ENCODE data around the gene LTC4S. TPM values are rescaled to one million over a fixed set of nuclear protein-coding genes. Genes with fewer than 3 reads are reported as not detected.
"Not testable (repeated sequence)": the region's sequence is repeated elsewhere in the genome, so short reads cannot be mapped to it uniquely, and the experiment has no call there.

The LTC4S gene
- total and polyA plus RNA-seq, 4 donors = 6.6 to 34.7 (median 12.7) TPM

GRCh38 chr5:179786861-179787260 lies 6.9 kb upstream of the LTC4S start:
- WGBS, 2 donors = 74 to 79% methylated on average over 12 of the region's 12 CpGs
- Histone ChIP-seq H3K27ac (ENCODE audit: low read depth in 1 of 2, low read length in 2 of 2) (no peak overlapping the region), H3K4me1 (ENCODE audit: control insufficient read depth in 1 of 2, insufficient read depth in 2 of 2, low read length in 2 of 2) (no peaks in the 10 kb centered on the region), H3K4me3 (ENCODE audit: low read length in 2 of 2) (no peak overlapping the region), H3K36me3 (ENCODE audit: control insufficient read depth in 1 of 2, insufficient read depth in 2 of 2, low read length in 1 of 2) (no peaks in the 10 kb centered on the region), H3K9me3 (ENCODE audit: control insufficient read depth, low read length) (no peaks in the 10 kb centered on the region), H3K27me3 (ENCODE audit: control insufficient read depth in 1 of 2, insufficient read depth in 2 of 2, low read length in 1 of 2) (no peaks in the 10 kb centered on the region)
- DNase-seq (no peak), ATAC-seq (ENCODE audit: low FRiP score) (no peak)
- intact Hi-C loops (cut with DNase I) = no loop called here

GRCh38 chr5:179788193-179788854 lies 5.5 kb upstream of the LTC4S start:
- H3K4me1 ChIP-seq (ENCODE audit: control insufficient read depth in 1 of 2, insufficient read depth in 2 of 2, low read length in 2 of 2) = no peaks in the 10 kb centered on the region
- DNase-seq (no peak), ATAC-seq (ENCODE audit: low FRiP score) (no peak)
- H3K27me3 ChIP-seq (ENCODE audit: control insufficient read depth in 1 of 2, insufficient read depth in 2 of 2, low read length in 1 of 2) = no peaks in the 10 kb centered on the region
- intact Hi-C loops (cut with DNase I) = no loop called here
- H3K27ac ChIP-seq (ENCODE audit: low read depth in 1 of 2, low read length in 2 of 2) = no peak overlapping the region
- no peaks in the 10 kb centered on the region for H3K36me3 ChIP-seq (ENCODE audit: control insufficient read depth in 1 of 2, insufficient read depth in 2 of 2, low read length in 1 of 2)
- H3K9me3 ChIP-seq (ENCODE audit: control insufficient read depth, low read length) = no peaks in the 10 kb centered on the region
- 62 to 66% methylated on average over 7 of the region's 7 CpGs for WGBS, 2 donors
- H3K4me3 ChIP-seq (ENCODE audit: low read length in 2 of 2) = no peak overlapping the region

GRCh38 chr5:179789278-179789677 lies 4.5 kb upstream of the LTC4S start:
- H3K27me3 ChIP-seq (ENCODE audit: control insufficient read depth in 1 of 2, insufficient read depth in 2 of 2, low read length in 1 of 2); intact Hi-C loops (cut with DNase I); H3K9me3 ChIP-seq (ENCODE audit: control insufficient read depth, low read length); H3K4me1 ChIP-seq (ENCODE audit: control insufficient read depth in 1 of 2, insufficient read depth in 2 of 2, low read length in 2 of 2); H3K4me3 ChIP-seq (ENCODE audit: low read length in 2 of 2); DNase-seq; ATAC-seq (ENCODE audit: low FRiP score); H3K27ac ChIP-seq (ENCODE audit: low read depth in 1 of 2, low read length in 2 of 2); H3K36me3 ChIP-seq (ENCODE audit: control insufficient read depth in 1 of 2, insufficient read depth in 2 of 2, low read length in 1 of 2): not testable (repeated sequence)
- WGBS, 2 donors = 96 to 97% methylated on average over 8 to 9 of the region's 9 CpGs

DNA sequence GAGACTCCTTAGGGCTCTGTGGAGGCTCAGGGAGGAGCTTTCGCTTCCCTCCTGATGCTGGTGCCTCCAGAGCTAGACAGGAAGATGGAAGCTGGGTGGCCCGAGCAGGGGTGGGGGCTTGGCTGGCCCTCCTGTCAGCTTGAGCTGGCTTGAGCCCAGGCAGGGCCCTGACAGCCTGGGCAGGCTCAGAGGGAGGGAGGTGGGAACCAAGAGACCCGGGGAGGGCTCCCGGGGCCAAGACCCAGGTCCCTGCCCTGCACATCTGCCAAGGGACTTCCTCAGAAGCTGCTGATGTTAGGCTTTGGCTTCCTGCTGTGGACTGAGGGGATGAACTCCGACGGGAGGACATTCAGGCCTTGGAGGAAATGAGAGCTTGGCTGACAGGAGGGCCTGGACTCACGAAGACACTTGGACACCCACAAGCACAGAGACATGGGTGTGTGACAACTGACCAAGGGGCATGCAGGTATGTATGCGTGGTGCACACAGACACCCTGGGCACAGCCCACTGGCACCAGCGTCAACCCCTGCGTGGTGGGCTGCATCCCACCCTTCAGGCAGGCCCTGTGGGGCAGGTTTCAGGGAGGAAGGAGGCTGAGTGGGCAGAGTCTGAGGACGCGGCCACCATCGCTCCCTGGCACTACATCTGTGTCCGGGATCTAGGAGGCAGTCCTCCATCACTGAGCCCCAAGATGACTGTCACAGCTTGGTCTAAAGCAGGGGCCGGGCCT lies 1.7 kb upstream of the LTC4S start:
- H3K9me3 ChIP-seq (ENCODE audit: control insufficient read depth, low read length) = no peaks in the 10 kb centered on the region
- intact Hi-C loops (cut with DNase I) = loop anchor here in 1 of 2 donors (10.0 kb wide), 2 partner anchors 67 to 117 kb away; no protein-coding TSS in a partner anchor
- no peak for ATAC-seq (ENCODE audit: low FRiP score)
- DNase-seq = peak in 1 of 2 donors; percentile 65
- H3K4me3 ChIP-seq (ENCODE audit: low read length in 2 of 2) = no peak overlapping the region
- no peaks in the 10 kb centered on the region for H3K4me1 ChIP-seq (ENCODE audit: control insufficient read depth in 1 of 2, insufficient read depth in 2 of 2, low read length in 2 of 2)
- no peaks in the 10 kb centered on the region for H3K36me3 ChIP-seq (ENCODE audit: control insufficient read depth in 1 of 2, insufficient read depth in 2 of 2, low read length in 1 of 2)
- no peak overlapping the region for H3K27ac ChIP-seq (ENCODE audit: low read depth in 1 of 2, low read length in 2 of 2)
- H3K27me3 ChIP-seq (ENCODE audit: control insufficient read depth in 1 of 2, insufficient read depth in 2 of 2, low read length in 1 of 2) = no peaks in the 10 kb centered on the region
- 69 to 71% methylated on average over 15 of the region's 15 CpGs for WGBS, 2 donors

DNA sequence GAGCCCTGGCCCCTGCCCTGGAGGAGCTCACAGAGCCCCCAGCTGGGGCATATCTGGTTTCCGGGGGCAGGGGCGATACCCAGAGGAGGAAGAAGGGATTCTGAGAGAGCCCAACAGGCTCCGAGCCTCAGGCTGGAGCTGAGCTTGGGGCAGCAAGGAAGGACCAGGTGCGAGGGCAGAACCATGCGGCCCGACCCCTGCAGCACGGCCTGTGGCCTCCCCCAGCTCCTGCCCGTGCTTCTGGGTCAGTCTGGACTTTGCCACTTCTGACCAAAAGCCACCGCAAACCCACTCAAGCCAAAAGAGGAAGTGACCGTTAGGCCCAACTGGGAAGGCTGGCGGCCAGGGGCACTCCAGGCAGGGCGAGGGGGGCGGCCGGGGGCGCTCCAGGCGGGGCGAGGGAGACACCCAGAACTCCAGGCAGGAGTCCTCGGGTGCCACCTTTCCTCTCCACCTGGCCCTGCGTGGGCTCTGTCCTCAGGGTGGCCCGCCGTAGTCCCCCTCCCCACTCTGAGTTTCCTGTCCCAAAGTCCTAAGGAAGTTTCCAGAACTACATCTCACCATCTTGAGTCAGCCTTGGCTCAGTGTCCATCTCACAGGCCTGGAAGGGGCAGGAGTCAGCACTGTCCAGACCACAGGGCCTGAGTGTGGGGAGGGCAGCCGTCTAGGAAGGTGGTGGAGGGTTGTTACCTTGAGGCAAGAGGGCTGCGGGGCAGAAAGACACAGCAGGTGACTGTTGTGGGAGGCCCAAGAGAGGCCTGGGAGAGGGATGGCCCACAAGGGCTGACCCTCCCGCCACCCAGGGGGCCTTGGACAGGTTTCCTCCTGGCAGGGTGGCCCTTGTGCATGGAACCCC lies 946 bp upstream of the LTC4S start:
- DNase-seq = peak in 1 of 2 donors; percentile 76
- intact Hi-C loops (cut with DNase I) = loop anchor here in 1 of 2 donors (10.0 kb wide), 2 partner anchors 68 to 118 kb away; no protein-coding TSS in a partner anchor
- H3K4me3 ChIP-seq (ENCODE audit: low read length in 2 of 2) = no peak overlapping the region
- H3K4me1 ChIP-seq (ENCODE audit: control insufficient read depth in 1 of 2, insufficient read depth in 2 of 2, low read length in 2 of 2) = no peaks in the 10 kb centered on the region
- H3K9me3 ChIP-seq (ENCODE audit: control insufficient read depth, low read length) = no peaks in the 10 kb centered on the region
- H3K27ac ChIP-seq (ENCODE audit: low read depth in 1 of 2, low read length in 2 of 2) = no peak overlapping the region
- peak; percentile 5 for ATAC-seq (ENCODE audit: low FRiP score)
- 88 to 91% methylated on average over 20 to 24 of the region's 24 CpGs for WGBS, 2 donors
- H3K36me3 ChIP-seq (ENCODE audit: control insufficient read depth in 1 of 2, insufficient read depth in 2 of 2, low read length in 1 of 2) = no peaks in the 10 kb centered on the region
- H3K27me3 ChIP-seq (ENCODE audit: control insufficient read depth in 1 of 2, insufficient read depth in 2 of 2, low read length in 1 of 2) = no peaks in the 10 kb centered on the region

GRCh38 chr5:179794171-179794570 lies 385 bp downstream of the LTC4S start:
- no peak for DNase-seq
- 82 to 90% methylated on average over 3 of the region's 3 CpGs for WGBS, 2 donors
- intact Hi-C loops (cut with DNase I) = loop anchor here in 1 of 2 donors (10.0 kb wide), 2 partner anchors 69 to 119 kb away; no protein-coding TSS in a partner anchor

DNA sequence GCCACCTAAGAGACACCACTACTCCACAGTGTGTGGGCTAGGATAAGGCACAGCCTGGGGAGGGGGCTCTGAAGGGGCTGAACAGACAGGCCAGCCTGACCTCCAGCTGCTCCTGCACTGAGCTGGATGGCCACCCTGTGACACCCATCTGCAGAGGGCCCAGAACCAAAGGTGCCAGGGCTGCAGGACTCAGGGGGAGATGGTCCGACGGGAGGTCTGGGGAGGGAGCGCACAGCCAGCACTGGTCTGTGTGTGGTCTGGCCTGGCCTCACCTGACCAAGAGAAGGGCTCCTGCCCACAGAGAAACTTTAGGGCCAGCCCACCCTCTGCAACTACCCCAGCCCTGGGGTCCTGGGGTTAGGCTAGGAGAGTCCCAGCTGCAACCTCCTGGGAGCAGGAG lies 789 bp downstream of the LTC4S start:
- 96% methylated on average over 3 of the region's 3 CpGs for WGBS, 2 donors
- H3K4me3 ChIP-seq (ENCODE audit: low read length in 2 of 2) = no peak overlapping the region
- H3K9me3 ChIP-seq (ENCODE audit: control insufficient read depth, low read length) = no peaks in the 10 kb centered on the region
- no peaks in the 10 kb centered on the region for H3K4me1 ChIP-seq (ENCODE audit: control insufficient read depth in 1 of 2, insufficient read depth in 2 of 2, low read length in 2 of 2)
- H3K27me3 ChIP-seq (ENCODE audit: control insufficient read depth in 1 of 2, insufficient read depth in 2 of 2, low read length in 1 of 2) = no peaks in the 10 kb centered on the region
- no peak overlapping the region for H3K27ac ChIP-seq (ENCODE audit: low read depth in 1 of 2, low read length in 2 of 2)
- H3K36me3 ChIP-seq (ENCODE audit: control insufficient read depth in 1 of 2, insufficient read depth in 2 of 2, low read length in 1 of 2) = peaks cover 0 to 3% of the 10 kb centered on the region in 2 donors
- ATAC-seq (ENCODE audit: low FRiP score) (no peak), DNase-seq (no peak)
- intact Hi-C loops (cut with DNase I) = loop anchor here in 1 of 2 donors (10.0 kb wide), 2 partner anchors 70 to 120 kb away; no protein-coding TSS in a partner anchor

More at GRCh38 chr5:179794171-179794570, 385 bp downstream of the LTC4S start:
- Histone ChIP-seq H3K4me3 (ENCODE audit: low read length in 2 of 2) (no peak overlapping the region), H3K36me3 (ENCODE audit: control insufficient read depth in 1 of 2, insufficient read depth in 2 of 2, low read length in 1 of 2) (peaks cover 0 to 2% of the 10 kb centered on the region in 2 donors), H3K27ac (ENCODE audit: low read depth in 1 of 2, low read length in 2 of 2) (no peak overlapping the region), H3K9me3 (ENCODE audit: control insufficient read depth, low read length) (no peaks in the 10 kb centered on the region), H3K4me1 (ENCODE audit: control insufficient read depth in 1 of 2, insufficient read depth in 2 of 2, low read length in 2 of 2) (no peaks in the 10 kb centered on the region), H3K27me3 (ENCODE audit: control insufficient read depth in 1 of 2, insufficient read depth in 2 of 2, low read length in 1 of 2) (no peaks in the 10 kb centered on the region)
- no peak for ATAC-seq (ENCODE audit: low FRiP score)

DNA sequence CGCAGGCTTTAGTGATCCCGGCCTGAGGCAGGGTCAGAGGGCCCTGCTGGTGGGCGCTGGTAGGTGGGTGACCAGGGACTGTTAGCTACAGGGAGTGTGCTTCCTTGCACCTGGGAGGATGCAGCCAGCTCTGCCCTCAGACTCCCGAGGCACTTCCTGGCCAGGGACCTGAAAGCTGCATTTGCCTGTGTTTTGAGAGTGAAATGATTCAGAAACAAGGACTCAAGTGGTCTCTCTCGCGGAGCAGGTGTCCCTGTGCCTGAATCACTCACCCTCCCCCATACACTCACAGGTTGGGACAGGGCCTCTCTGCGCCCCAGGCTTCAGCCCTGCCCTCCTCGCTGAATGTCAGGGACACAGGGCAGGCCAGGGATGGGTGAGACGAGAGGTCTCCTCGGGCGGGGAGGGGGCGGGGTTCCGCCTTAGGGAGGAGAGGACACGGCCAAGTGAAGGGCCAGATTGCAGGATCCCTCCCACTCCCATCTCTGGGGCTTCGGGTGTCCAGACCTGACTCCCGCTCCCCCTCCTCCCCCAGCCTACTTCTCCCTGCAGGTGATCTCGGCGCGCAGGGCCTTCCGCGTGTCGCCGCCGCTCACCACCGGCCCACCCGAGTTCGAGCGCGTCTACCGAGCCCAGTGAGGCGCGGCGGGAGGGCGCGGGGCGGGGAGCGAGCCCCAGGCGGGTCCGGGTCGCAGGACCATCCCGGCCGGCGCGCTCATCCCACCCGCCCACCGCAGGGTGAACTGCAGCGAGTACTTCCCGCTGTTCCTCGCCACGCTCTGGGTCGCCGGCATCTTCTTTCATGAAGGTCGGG lies 1.5 kb downstream of the LTC4S start:
- intact Hi-C loops (cut with DNase I) = loop anchor here (5.0 to 10.0 kb wide), 3 partner anchors 33 to 120 kb away; no protein-coding TSS in a partner anchor
- Histone ChIP-seq H3K27ac (ENCODE audit: low read depth in 1 of 2, low read length in 2 of 2) (no peak overlapping the region), H3K9me3 (ENCODE audit: control insufficient read depth, low read length) (no peaks in the 10 kb centered on the region), H3K4me3 (ENCODE audit: low read length in 2 of 2) (peak overlapping the region; percentile 36 to 59), H3K36me3 (ENCODE audit: control insufficient read depth in 1 of 2, insufficient read depth in 2 of 2, low read length in 1 of 2) (peaks cover 0 to 5% of the 10 kb centered on the region in 2 donors), H3K27me3 (ENCODE audit: control insufficient read depth in 1 of 2, insufficient read depth in 2 of 2, low read length in 1 of 2) (no peaks in the 10 kb centered on the region), H3K4me1 (ENCODE audit: control insufficient read depth in 1 of 2, insufficient read depth in 2 of 2, low read length in 2 of 2) (no peaks in the 10 kb centered on the region)
- 13 to 29% methylated on average over 21 to 53 of the region's 53 CpGs for WGBS, 2 donors
- ATAC-seq (ENCODE audit: low FRiP score) (no peak), DNase-seq (peak in 1 of 2 donors; percentile 55)

Measured in aorta (tissue), 5 donors.